COLO829 (cell line): Measurements from ENCODE around the gene CCDC102B.
"Not testable (repeated sequence)": the region's sequence is repeated elsewhere in the genome, so short reads cannot be mapped to it uniquely, and the experiment has no call there.

ENCODE experiments used
- DNase-seq: peaks from one replicate; pipeline ENCODE4 v3.0.0; 2012; ENCODE audit warnings: low spot score

The CCDC102B gene

GRCh38 chr18:68979737-68980136 is 181.9 kb downstream of the CCDC102B start:
- DNase-seq, result no peak

DNA sequence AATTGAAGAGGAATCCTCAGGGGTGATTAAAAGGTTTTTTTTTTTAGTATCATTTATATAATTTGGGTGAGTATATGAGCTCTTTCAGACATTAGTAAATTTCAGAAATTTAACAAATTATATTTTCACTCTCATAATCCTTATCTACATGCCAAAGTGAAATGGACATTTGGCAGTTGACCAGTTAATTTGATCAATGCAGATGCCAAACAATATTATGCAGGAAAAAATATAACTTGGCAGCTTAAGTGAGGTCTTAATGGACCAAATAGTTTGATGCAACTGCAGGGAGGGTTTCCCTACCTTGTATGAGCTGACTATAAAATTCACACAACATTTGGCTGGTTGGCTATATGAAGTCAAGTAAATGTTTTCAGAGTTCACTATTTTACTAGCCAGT is 185.2 kb downstream of the CCDC102B start:
- no peak for DNase-seq

DNA sequence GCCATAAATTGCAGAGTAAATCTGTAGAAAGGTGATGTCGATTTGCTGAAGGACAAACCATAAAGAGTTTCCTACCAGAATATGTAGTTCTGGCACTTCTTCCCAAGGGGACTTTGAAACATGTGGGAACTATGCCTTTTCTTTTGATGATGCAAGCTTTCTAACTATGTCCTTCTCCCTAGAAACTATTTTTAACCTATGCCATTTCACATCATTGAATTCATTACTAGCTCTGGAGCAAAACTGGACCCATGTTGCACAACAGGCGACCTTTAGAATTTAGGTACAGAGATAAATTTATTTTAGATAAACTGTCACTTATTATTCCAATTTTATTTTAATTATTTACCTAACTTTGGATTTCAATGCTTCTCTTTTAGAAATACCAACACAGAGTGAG is 186.5 kb downstream of the CCDC102B start:
- no peak for DNase-seq

DNA sequence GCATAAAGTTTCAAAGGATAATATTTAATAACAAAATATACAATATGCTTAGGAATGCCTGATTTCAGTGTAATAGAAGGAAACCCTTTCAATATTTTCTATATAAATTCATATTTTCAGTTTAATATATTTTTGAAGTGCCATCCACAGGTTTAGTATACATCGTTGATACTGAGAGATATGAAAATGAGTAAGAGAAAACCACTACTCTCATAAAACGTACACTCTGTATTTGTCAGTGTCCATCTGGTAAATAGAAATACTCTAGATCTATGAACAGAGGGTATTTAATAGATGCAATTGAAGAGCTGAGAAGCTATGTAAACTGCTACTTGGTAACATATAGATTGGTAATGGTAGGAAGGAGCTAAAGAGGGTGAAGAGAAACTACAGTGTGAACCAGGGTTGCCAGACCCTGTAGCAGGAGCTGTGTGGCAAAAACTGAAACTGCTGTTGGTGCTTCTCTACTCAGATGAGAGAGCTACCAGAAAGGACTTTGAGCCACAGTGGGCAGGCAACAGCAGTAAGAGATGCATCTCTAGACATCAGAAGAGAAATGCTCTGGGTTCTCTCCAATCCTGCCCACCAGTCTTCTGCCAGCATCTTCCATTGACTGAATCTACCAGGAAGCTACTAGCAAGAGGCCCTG is 187.4 kb downstream of the CCDC102B start:
- no peak for DNase-seq

DNA sequence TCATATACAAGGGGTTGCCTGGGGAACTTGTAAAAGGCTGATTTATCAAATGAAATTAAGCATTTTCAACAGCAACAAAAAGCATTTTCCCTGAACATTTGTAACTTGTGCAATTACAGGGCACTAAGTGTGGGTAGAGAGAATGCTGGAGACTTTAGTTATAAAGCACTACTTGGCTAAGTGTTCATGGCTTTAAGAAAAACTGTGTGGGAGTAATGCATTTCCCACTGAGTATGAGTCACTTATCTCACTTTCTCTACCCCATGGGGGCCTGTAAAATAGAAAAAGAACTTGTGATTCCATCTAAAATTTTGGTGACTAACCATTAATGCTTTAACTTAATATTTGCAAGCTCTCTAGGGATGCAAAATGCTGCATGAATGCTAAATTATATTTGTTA is 193.4 kb downstream of the CCDC102B start:
- DNase-seq, result peak; percentile 18

DNA sequence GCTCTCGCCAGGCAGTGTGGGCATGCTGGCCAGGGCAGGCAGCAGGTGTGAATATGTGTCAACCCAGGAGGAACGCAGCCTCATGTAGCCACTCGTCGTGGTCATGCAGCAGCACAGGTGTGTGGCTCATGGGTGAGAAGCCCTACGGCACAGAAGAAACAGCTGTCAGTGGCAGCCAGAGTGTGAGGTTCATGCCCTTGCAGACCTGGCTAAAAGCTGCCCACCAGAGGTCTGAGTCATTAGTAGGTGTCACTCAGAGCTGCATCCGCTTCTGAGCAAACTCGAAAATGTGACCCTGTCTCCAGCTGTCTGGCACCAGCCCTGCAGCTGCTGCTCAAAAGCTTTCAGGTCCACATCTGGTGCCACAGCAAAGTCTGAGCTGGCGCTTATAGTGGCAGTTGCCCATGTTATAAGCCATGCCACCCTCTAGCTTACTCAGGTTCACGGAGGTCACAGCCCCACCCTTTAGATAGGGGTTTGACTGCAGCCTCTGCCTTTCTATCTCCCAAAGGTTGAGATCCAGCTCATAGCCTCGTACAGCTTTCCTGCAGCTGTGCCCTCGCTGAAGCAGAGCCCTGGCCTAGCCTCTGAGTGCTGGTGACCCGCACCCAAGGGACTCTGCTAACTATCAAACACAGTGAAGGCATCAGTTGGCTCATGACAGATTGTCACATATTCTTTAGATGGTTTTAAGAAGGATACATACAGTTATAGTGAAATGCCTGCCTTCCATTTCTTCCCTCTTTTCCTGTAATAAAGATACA is 195.0 kb downstream of the CCDC102B start:
- no peak for DNase-seq

GRCh38 chr18:68995675-68996074 is 197.8 kb downstream of the CCDC102B start:
- no peak for DNase-seq

GRCh38 chr18:68997845-68998244 is 200.0 kb downstream of the CCDC102B start:
- DNase-seq, result no peak

GRCh38 chr18:69000366-69000765 is 202.5 kb downstream of the CCDC102B start:
- DNase-seq, result no peak

GRCh38 chr18:69002233-69002632 is 204.4 kb downstream of the CCDC102B start:
- no peak for DNase-seq

DNA sequence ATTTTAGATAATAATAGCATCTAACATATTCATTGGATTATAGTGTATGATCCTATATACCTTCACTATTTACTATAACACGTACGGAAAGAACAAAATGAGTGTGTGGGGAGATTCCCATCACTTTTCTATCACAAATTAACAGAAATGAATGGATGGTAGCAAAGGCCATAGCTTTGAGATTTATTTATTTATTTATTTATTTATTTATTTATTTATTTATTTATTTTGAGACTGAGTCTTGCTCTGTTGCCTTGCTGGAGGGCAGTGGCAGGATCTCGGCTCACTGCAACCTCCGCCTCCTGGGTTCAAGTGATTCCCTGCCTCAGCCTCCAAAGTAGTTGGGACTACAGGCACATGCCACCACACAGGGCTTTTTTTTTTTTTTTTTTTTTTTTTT is 208.3 kb downstream of the CCDC102B start:
- DNase-seq, result not testable (repeated sequence)

GRCh38 chr18:69008538-69008937 is 210.7 kb downstream of the CCDC102B start:
- DNase-seq, result no peak

DNA sequence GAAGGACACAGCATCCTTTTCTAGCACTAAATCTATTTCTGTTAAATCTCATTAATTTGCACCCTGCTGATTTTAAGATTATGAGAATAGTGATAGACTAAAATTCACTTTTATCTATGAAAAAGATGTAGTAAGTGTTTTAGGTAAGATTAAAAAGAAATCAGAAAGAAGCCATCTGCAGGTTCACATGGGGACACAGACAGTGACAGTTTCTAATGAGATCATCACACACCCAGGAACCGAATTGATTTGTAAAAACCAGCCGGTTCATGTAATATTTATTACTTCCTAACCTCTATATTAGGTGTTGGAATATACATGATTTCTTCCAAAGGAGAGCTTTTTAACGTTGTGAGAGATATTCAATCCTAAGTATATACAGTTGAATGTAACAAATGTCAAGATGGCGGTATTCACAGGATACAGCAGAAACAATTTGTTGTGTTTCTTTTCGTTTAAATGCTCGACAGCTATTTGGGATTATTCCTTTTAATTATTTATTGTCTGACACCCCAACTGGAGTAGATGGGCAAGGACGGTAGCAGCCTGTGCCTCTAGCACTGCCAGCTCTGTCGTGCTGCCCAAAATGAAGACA is 223.4 kb downstream of the CCDC102B start:
- no peak for DNase-seq

- no peak for DNase-seq
Measured at GRCh38 chr18:69022426-69022825, 224.5 kb downstream of the CCDC102B start.

GRCh38 chr18:69031571-69031970 is 233.7 kb downstream of the CCDC102B start:
- DNase-seq, result no peak

- DNase-seq, result no peak
Measured at GRCh38 chr18:69032009-69032408, 234.1 kb downstream of the CCDC102B start.

- DNase-seq, result no peak
Measured at GRCh38 chr18:69035756-69036155, 237.9 kb downstream of the CCDC102B start.

- no peak for DNase-seq
Measured at GRCh38 chr18:69044215-69044614, 246.3 kb downstream of the CCDC102B start.

- DNase-seq, result no peak
Measured at GRCh38 chr18:69064063-69064462, 266.2 kb downstream of the CCDC102B start.

DNA sequence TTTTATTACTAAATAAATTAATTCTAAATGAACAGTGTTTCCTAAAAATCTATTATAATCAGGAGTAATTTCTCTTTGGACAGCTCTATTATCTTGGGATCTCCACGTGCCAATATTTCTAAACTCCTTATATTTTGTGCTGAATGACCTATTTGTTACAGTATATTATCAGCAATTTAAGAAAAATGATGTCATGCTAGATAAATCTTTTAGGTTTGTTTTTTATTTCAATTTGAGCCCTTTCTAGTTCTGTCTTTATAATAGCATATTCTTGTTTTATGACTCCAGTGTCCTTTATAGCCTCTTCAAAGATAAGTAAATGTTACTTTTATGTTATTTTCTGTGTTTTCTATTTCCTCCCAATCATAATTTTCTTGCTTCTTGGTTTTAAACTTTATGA is 269.2 kb downstream of the CCDC102B start:
- no peak for DNase-seq

DNA sequence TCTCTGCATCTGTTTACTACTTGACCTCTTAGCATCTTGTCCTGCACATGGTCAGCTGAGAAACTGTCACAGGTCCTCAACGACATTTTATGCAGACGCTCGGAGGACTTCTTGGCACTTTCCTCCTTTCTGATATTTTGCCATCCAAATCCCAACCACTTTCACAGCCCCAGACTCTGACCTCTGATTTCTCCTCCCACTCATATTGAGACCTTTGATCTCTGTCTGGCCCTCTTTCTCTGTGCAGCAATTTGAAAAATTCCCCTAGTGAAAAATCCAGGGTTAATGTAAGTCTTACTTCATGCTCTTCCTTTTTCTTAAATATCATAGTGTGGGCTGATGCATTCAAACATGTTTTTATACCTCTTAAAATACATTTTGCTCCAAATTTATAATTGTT is 273.8 kb downstream of the CCDC102B start:
- DNase-seq, result no peak

DNA sequence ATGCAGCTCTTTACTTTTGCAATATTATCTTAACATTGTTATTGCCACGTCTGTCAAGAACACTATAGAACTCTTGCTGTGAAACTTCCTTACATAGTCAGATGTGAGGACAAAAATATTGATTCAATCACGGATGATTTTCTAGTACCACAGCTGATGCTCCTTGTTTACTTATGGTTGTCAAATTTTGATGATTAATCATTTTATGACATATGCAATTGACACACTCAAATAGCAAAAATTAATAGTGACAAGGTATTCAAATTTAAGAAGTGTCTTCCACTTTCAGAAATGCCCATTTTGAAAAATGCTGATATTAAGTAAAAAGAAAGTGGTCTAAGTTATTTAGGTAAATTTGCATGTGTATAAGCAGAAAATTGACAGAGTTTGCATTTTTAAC is 284.0 kb downstream of the CCDC102B start:
- no peak for DNase-seq

- DNase-seq, result no peak
Measured at GRCh38 chr18:69082499-69082898, 284.6 kb downstream of the CCDC102B start.
